ENCODE measurements around the gene FKBP15. TPM values are rescaled to one million over a fixed set of nuclear protein-coding genes. Genes with fewer than 3 reads are reported as not detected.

FKBP15 gene
- total and polyA plus RNA-seq, 3 experiments from 2014 or later = 17.7 to 30.7 (median 29.8) TPM

- CTCF ChIA-PET = no interaction called here
- no peaks in the 10 kb centered on the region for H3K9me3 ChIP-seq (ENCODE audit: low read length)
- H3K36me3 ChIP-seq (ENCODE audit: insufficient read depth, low read length) = no peaks in the 10 kb centered on the region
- no peak overlapping the region for H3K27ac Mint-ChIP-seq
- POLR2A ChIA-PET = no interaction called here
- no peaks in the 10 kb centered on the region for H3K27me3 ChIP-seq (ENCODE audit: insufficient read depth, low read length, poor library complexity, severe bottlenecking)
- H3K4me3 Mint-ChIP-seq = no peak overlapping the region
- H3K4me3 ChIP-seq (ENCODE audit: low read length) = no peak overlapping the region
- H3K27ac ChIP-seq (ENCODE audit: low read depth, low read length) = no peak overlapping the region
- peaks cover 3% of the 10 kb centered on the region for H3K4me1 ChIP-seq (ENCODE audit: insufficient read depth, low read length)
- no peaks in the 10 kb centered on the region for H3K27me3 Mint-ChIP-seq
- peaks cover 10 to 26% (median 26%) of the 10 kb centered on the region in 3 donors for H3K4me1 Mint-ChIP-seq
- DNase-seq = no peak
- H3K9me3 Mint-ChIP-seq = no peaks in the 10 kb centered on the region
- H3K36me3 Mint-ChIP-seq = peaks cover 0 to 1% (median 0%) of the 10 kb centered on the region in 3 donors
These were observed 6.4 kb upstream of the FKBP15 start for GRCh38 chr9:113227436-113227835.

- Histone ChIP-seq H3K36me3 (ENCODE audit: insufficient read depth, low read length) (no peaks in the 10 kb centered on the region), H3K27me3 (ENCODE audit: insufficient read depth, low read length, poor library complexity, severe bottlenecking) (no peaks in the 10 kb centered on the region), H3K27ac (ENCODE audit: low read depth, low read length) (no peak overlapping the region), H3K9me3 (ENCODE audit: low read length) (no peaks in the 10 kb centered on the region), H3K4me1 (ENCODE audit: insufficient read depth, low read length) (peaks cover 27% of the 10 kb centered on the region), H3K4me3 (ENCODE audit: low read length) (no peak overlapping the region)
- Mint-ChIP-seq H3K27me3 (no peaks in the 10 kb centered on the region), H3K4me3 (peak overlapping the region in 1 of 7 donors; percentile 93), H3K27ac (no peak overlapping the region), H3K9me3 (no peaks in the 10 kb centered on the region), H3K4me1 (peaks cover 32 to 52% (median 46%) of the 10 kb centered on the region in 3 donors), H3K36me3 (peaks cover 0 to 12% (median 0%) of the 10 kb centered on the region in 3 donors)
- DNase-seq = no peak
- CTCF ChIA-PET = no interaction called here
- POLR2A ChIA-PET = no interaction called here
These were observed 2.9 kb upstream of the FKBP15 start for GRCh38 chr9:113223963-113224362.

GRCh38 chr9:113222482-113222841 is 1.4 kb upstream of the FKBP15 start:
- peak overlapping the region; percentile 91 for H3K27ac ChIP-seq (ENCODE audit: low read depth, low read length)
- H3K36me3 Mint-ChIP-seq = peaks cover 0 to 12% (median 0%) of the 10 kb centered on the region in 3 donors
- no peaks in the 10 kb centered on the region for H3K27me3 Mint-ChIP-seq
- no peak for DNase-seq
- H3K4me1 Mint-ChIP-seq = peaks cover 37 to 57% (median 51%) of the 10 kb centered on the region in 3 donors
- H3K36me3 ChIP-seq (ENCODE audit: insufficient read depth, low read length) = no peaks in the 10 kb centered on the region
- H3K27me3 ChIP-seq (ENCODE audit: insufficient read depth, low read length, poor library complexity, severe bottlenecking) = no peaks in the 10 kb centered on the region
- H3K9me3 ChIP-seq (ENCODE audit: low read length) = no peaks in the 10 kb centered on the region
- peak overlapping the region in 6 of 8 donors; percentile 91 to 97 (median 96) for H3K27ac Mint-ChIP-seq
- H3K4me3 ChIP-seq (ENCODE audit: low read length) = peak overlapping the region; percentile 96
- H3K9me3 Mint-ChIP-seq = no peaks in the 10 kb centered on the region
- ChIA-PET CTCF (interaction anchor here (1.2 to 3.3 kb wide), 3 partner anchors 9 to 187 kb away, joined by 4 to 19 read pairs (median 6); partner anchors contain the start of genes CDC26 and PRPF4), POLR2A (no interaction called here)
- H3K4me1 ChIP-seq (ENCODE audit: insufficient read depth, low read length) = peaks cover 34% of the 10 kb centered on the region
- H3K4me3 Mint-ChIP-seq = peak overlapping the region; percentile 93 to 99 (median 95)

- H3K27me3 ChIP-seq (ENCODE audit: insufficient read depth, low read length, poor library complexity, severe bottlenecking) = no peaks in the 10 kb centered on the region
- ChIA-PET POLR2A (interaction anchor here (0.9 to 1.9 kb wide), 5 partner anchors 10 to 188 kb away, joined by 3 to 5 read pairs (median 4); partner anchors contain the start of genes C9orf43, CDC26, POLE3 and PRPF4), CTCF (interaction anchor here (0.6 to 3.3 kb wide), 8 partner anchors 10 to 360 kb away, joined by 3 to 19 read pairs (median 4); partner anchors contain the start of genes CDC26, PRPF4 and SLC31A2)
- no peaks in the 10 kb centered on the region for H3K9me3 Mint-ChIP-seq
- peak overlapping the region; percentile 96 for H3K4me3 ChIP-seq (ENCODE audit: low read length)
- no peaks in the 10 kb centered on the region for H3K36me3 ChIP-seq (ENCODE audit: insufficient read depth, low read length)
- peak overlapping the region; percentile 38 to 97 (median 94) for H3K27ac Mint-ChIP-seq
- H3K4me3 Mint-ChIP-seq = peak overlapping the region; percentile 93 to 99 (median 95)
- H3K36me3 Mint-ChIP-seq = peaks cover 0 to 12% (median 0%) of the 10 kb centered on the region in 3 donors
- peaks cover 34% of the 10 kb centered on the region for H3K4me1 ChIP-seq (ENCODE audit: insufficient read depth, low read length)
- peak overlapping the region; percentile 91 for H3K27ac ChIP-seq (ENCODE audit: low read depth, low read length)
- no peaks in the 10 kb centered on the region for H3K9me3 ChIP-seq (ENCODE audit: low read length)
- H3K4me1 Mint-ChIP-seq = peaks cover 37 to 60% (median 51%) of the 10 kb centered on the region in 3 donors
- H3K27me3 Mint-ChIP-seq = no peaks in the 10 kb centered on the region
- DNase-seq = peak in 1 of 5 donors; percentile 5
These were observed 864 bp upstream of the FKBP15 start for GRCh38 chr9:113221800-113222481.

GRCh38 chr9:113220467-113221002 is 542 bp downstream of the FKBP15 start:
- Mint-ChIP-seq H3K4me3 (peak overlapping the region; percentile 93 to 99 (median 95)), H3K27ac (peak overlapping the region; percentile 91 to 100 (median 96)), H3K4me1 (peaks cover 39 to 71% (median 62%) of the 10 kb centered on the region in 3 donors), H3K27me3 (no peaks in the 10 kb centered on the region), H3K36me3 (peaks cover 0 to 18% (median 0%) of the 10 kb centered on the region in 3 donors), H3K9me3 (no peaks in the 10 kb centered on the region)
- POLR2A ChIA-PET = interaction anchor here (0.8 to 1.9 kb wide), 7 partner anchors 11 to 359 kb away, joined by 3 to 10 read pairs (median 4); partner anchors contain the start of genes C9orf43, CDC26, POLE3 and PRPF4
- no peaks in the 10 kb centered on the region for H3K27me3 ChIP-seq (ENCODE audit: insufficient read depth, low read length, poor library complexity, severe bottlenecking)
- peak in 1 of 5 donors; percentile 1 for DNase-seq
- H3K36me3 ChIP-seq (ENCODE audit: insufficient read depth, low read length) = no peaks in the 10 kb centered on the region
- no peaks in the 10 kb centered on the region for H3K9me3 ChIP-seq (ENCODE audit: low read length)
- H3K27ac ChIP-seq (ENCODE audit: low read depth, low read length) = peak overlapping the region; percentile 91
- H3K4me1 ChIP-seq (ENCODE audit: insufficient read depth, low read length) = peaks cover 34% of the 10 kb centered on the region
- CTCF ChIA-PET = interaction anchor here (1.1 to 3.3 kb wide), 4 partner anchors 11 to 435 kb away, joined by 3 to 19 read pairs (median 4); partner anchors contain the start of genes CDC26 and PRPF4
- peak overlapping the region; percentile 96 for H3K4me3 ChIP-seq (ENCODE audit: low read length)

GRCh38 chr9:113219969-113220368 is 1.1 kb downstream of the FKBP15 start:
- peak overlapping the region; percentile 96 for H3K4me3 ChIP-seq (ENCODE audit: low read length)
- Mint-ChIP-seq H3K9me3 (no peaks in the 10 kb centered on the region), H3K4me1 (peaks cover 42 to 75% (median 68%) of the 10 kb centered on the region in 3 donors), H3K36me3 (peaks cover 0 to 18% (median 0%) of the 10 kb centered on the region in 3 donors), H3K4me3 (peak overlapping the region; percentile 93 to 99 (median 95)), H3K27me3 (no peaks in the 10 kb centered on the region), H3K27ac (peak overlapping the region; percentile 29 to 100 (median 96))
- ChIA-PET POLR2A (interaction anchor here (0.8 to 1.9 kb wide), 4 partner anchors 12 to 359 kb away, joined by 3 to 10 read pairs (median 4); partner anchors contain the start of genes CDC26, PRPF4 and SLC31A2), CTCF (interaction anchor here (1.1 to 3.3 kb wide), 4 partner anchors 10 to 436 kb away, joined by 3 to 19 read pairs (median 4); partner anchors contain the start of genes CDC26 and PRPF4)
- H3K36me3 ChIP-seq (ENCODE audit: insufficient read depth, low read length) = no peaks in the 10 kb centered on the region
- H3K27ac ChIP-seq (ENCODE audit: low read depth, low read length) = peak overlapping the region; percentile 91
- DNase-seq = no peak
- H3K4me1 ChIP-seq (ENCODE audit: insufficient read depth, low read length) = peaks cover 34% of the 10 kb centered on the region
- H3K9me3 ChIP-seq (ENCODE audit: low read length) = no peaks in the 10 kb centered on the region
- H3K27me3 ChIP-seq (ENCODE audit: insufficient read depth, low read length, poor library complexity, severe bottlenecking) = no peaks in the 10 kb centered on the region

GRCh38 chr9:113219186-113219936 is 1.7 kb downstream of the FKBP15 start:
- no peaks in the 10 kb centered on the region for H3K27me3 ChIP-seq (ENCODE audit: insufficient read depth, low read length, poor library complexity, severe bottlenecking)
- H3K4me3 Mint-ChIP-seq = peak overlapping the region; percentile 93 to 99 (median 95)
- ChIA-PET POLR2A (interaction anchor here (0.8 to 1.4 kb wide), 2 partner anchors 12 to 360 kb away, joined by 3 to 10 read pairs; no protein-coding TSS in a partner anchor), CTCF (interaction anchor here (0.6 to 3.3 kb wide), 5 partner anchors 10 to 436 kb away, joined by 3 to 19 read pairs (median 4); partner anchors contain the start of genes CDC26 and PRPF4)
- no peak for DNase-seq
- peak overlapping the region; percentile 96 for H3K4me3 ChIP-seq (ENCODE audit: low read length)
- H3K4me1 ChIP-seq (ENCODE audit: insufficient read depth, low read length) = peaks cover 34% of the 10 kb centered on the region
- peak overlapping the region; percentile 29 to 100 (median 96) for H3K27ac Mint-ChIP-seq
- no peaks in the 10 kb centered on the region for H3K27me3 Mint-ChIP-seq
- H3K9me3 ChIP-seq (ENCODE audit: low read length) = no peaks in the 10 kb centered on the region
- H3K36me3 ChIP-seq (ENCODE audit: insufficient read depth, low read length) = no peaks in the 10 kb centered on the region
- H3K27ac ChIP-seq (ENCODE audit: low read depth, low read length) = no peak overlapping the region
- no peaks in the 10 kb centered on the region for H3K9me3 Mint-ChIP-seq
- peaks cover 0 to 18% (median 0%) of the 10 kb centered on the region in 3 donors for H3K36me3 Mint-ChIP-seq
- peaks cover 47 to 81% (median 72%) of the 10 kb centered on the region in 3 donors for H3K4me1 Mint-ChIP-seq

Measured in CD8-positive, alpha-beta memory T cell (primary cell).